GM21723 (cell line): ENCODE data around the gene COL23A1.
"Not testable (repeated sequence)": the region's sequence is repeated elsewhere in the genome, so short reads cannot be mapped to it uniquely, and the experiment has no call there.

ENCODE experiments used
- ATAC-seq: cut with Tn5 transposase; IDR thresholded peaks from one replicate; pipeline ENCODE4 v1.9.1; 2021; ENCODE audit warnings: mild to moderate bottlenecking, moderate library complexity; ENCODE audit not compliant: unreplicated experiment

The COL23A1 gene

GRCh38 chr5:178208540-178209227 lies 381.5 kb downstream of the COL23A1 start:
- ATAC-seq = no peak

GRCh38 chr5:178207917-178208280 lies 382.3 kb downstream of the COL23A1 start:
- no peak for ATAC-seq

GRCh38 chr5:178207183-178207916 lies 382.8 kb downstream of the COL23A1 start:
- no peak for ATAC-seq

GRCh38 chr5:178206166-178207101 lies 383.8 kb downstream of the COL23A1 start:
- no peak for ATAC-seq

GRCh38 chr5:178205749-178206047 lies 384.5 kb downstream of the COL23A1 start:
- ATAC-seq = no peak

- peak; percentile 63 for ATAC-seq
These were observed 385.1 kb downstream of the COL23A1 start for GRCh38 chr5:178204935-178205748.

GRCh38 chr5:178204182-178204934 lies 385.8 kb downstream of the COL23A1 start, which contains the start of gene HNRNPAB:
Gene HNRNPAB, plus strand, starts transcription at chr5:178204533. Its CDS starts 305 bp downstream, at chr5:178204838.
- peak; percentile 78 for ATAC-seq

GRCh38 chr5:178203670-178204181 lies 386.5 kb downstream of the COL23A1 start:
- peak; percentile 7 for ATAC-seq

- ATAC-seq = no peak
These were observed 387.7 kb downstream of the COL23A1 start for GRCh38 chr5:178202541-178202940.

- no peak for ATAC-seq
These were observed 388.3 kb downstream of the COL23A1 start for GRCh38 chr5:178201927-178202235.

- ATAC-seq = no peak
These were observed 388.8 kb downstream of the COL23A1 start for GRCh38 chr5:178201221-178201926.

GRCh38 chr5:178199581-178200434 lies 390.4 kb downstream of the COL23A1 start:
- ATAC-seq = no peak

GRCh38 chr5:178198706-178199105 lies 391.5 kb downstream of the COL23A1 start:
- ATAC-seq = no peak

GRCh38 chr5:178198151-178198550 lies 392.0 kb downstream of the COL23A1 start:
- not testable (repeated sequence) for ATAC-seq

- no peak for ATAC-seq
These were observed 393.2 kb downstream of the COL23A1 start for GRCh38 chr5:178196986-178197385.

GRCh38 chr5:178196281-178196812 lies 393.8 kb downstream of the COL23A1 start:
- no peak for ATAC-seq

GRCh38 chr5:178194026-178194425 lies 396.2 kb downstream of the COL23A1 start:
- ATAC-seq = no peak

GRCh38 chr5:178193251-178193809 lies 396.9 kb downstream of the COL23A1 start:
- no peak for ATAC-seq
